Activated CD8-positive, alpha-beta T cell treated with anti-CD3 and anti-CD28 coated beads for 36 hours (primary cell): ENCODE results near the gene VTA1. TPM values are rescaled to one million over a fixed set of nuclear protein-coding genes. Genes with fewer than 3 reads are reported as not detected.
A peak's percentile ranks its signal among the peaks of the same experiment; 100 is the strongest.
"Not testable (repeated sequence)": the region's sequence is repeated elsewhere in the genome, so short reads cannot be mapped to it uniquely, and the experiment has no call there.

Experiments
- ATAC-seq: fragments of 200-7000 bp; cut with Tn5 transposase; one replicate; pipeline ENCODE4 v1.10.0; 2021; ENCODE audit warnings: mild to moderate bottlenecking, moderate library complexity
- CTCF ChIA-PET: fragments of 350-600 bp; sonication (Branson Sonifier 250); formaldehyde crosslinking; loops from one replicate; lab custom pipeline; 2021; ENCODE audit warnings: antibody characterized with exemption; lab: Charles Lee
- POLR2A ChIA-PET: fragments of 350-600 bp; sonication (Branson Sonifier 250); formaldehyde crosslinking; loops from one replicate; lab custom pipeline; 2021; ENCODE audit warnings: antibody characterized with exemption; lab: Charles Lee
- DNase-seq: peaks from one replicate; pipeline ENCODE4 v3.0.0-alpha.2; 2020
- H3K27ac Mint-ChIP-seq: one replicate; pipeline ENCODE4 v1.8.0; 2021; ENCODE audit warnings: mild to moderate bottlenecking, mixed read lengths
- H3K27me3 Mint-ChIP-seq: one replicate; pipeline ENCODE4 v1.8.0; 2021; ENCODE audit warnings: mixed read lengths
- H3K36me3 Mint-ChIP-seq: one replicate; pipeline ENCODE4 v1.8.0; 2021; ENCODE audit warnings: low read depth, mixed read lengths
- H3K4me1 Mint-ChIP-seq: one replicate; pipeline ENCODE4 v1.8.0; 2021; ENCODE audit warnings: low read depth, mixed read lengths
- H3K4me3 Mint-ChIP-seq: one replicate; pipeline ENCODE4 v1.8.0; 2021; ENCODE audit warnings: mild to moderate bottlenecking, moderate library complexity, mixed read lengths
- H3K9me3 Mint-ChIP-seq: one replicate; pipeline ENCODE4 v1.8.0; 2021; ENCODE audit warnings: mixed read lengths
- CTCF ChIP-seq: fragments of 200-600 bp; IDR thresholded peaks from one replicate; pipeline ENCODE4 v1.8.0; 2022; ENCODE audit warnings: antibody characterized with exemption, mild to moderate bottlenecking
- intact Hi-C: fragments of 100-400 bp; cut with micrococcal nuclease; formaldehyde crosslinking; loops from one replicate; pipeline ENCODE4 v1.10.0; 2022
- total RNA-seq, 2 experiments: library from RNA; stranded (reverse); gene quantifications; one replicate each; pipeline ENCODE4 v1.2.3, GENCODE V29; 2021

VTA1 gene
- total RNA-seq, 2 experiments from 2014 or later = 53.8 to 57.1 TPM

GRCh38 chr6:142155091-142155490 lies 8.0 kb downstream of the VTA1 start:
- Mint-ChIP-seq H3K4me1 (peaks cover 59% of the 10 kb centered on the region), H3K36me3 (peaks cover 11% of the 10 kb centered on the region), H3K27me3 (no peaks in the 10 kb centered on the region), H3K4me3 (no peak overlapping the region), H3K9me3 (no peaks in the 10 kb centered on the region), H3K27ac (no peak overlapping the region)
- ATAC-seq (no peak), DNase-seq (no peak)
- intact Hi-C loops = no loop called here
- TF ChIP-seq CTCF = no peak
- ChIA-PET CTCF (interaction anchor here (0.6 to 5.3 kb wide), 9 partner anchors 10 to 320 kb away, joined by 3 to 54 read pairs (median 11); partner anchors contain the start of genes NMBR and VTA1), POLR2A (interaction anchor here (0.6 to 1.0 kb wide), 2 partner anchors 8 to 378 kb away, joined by 3 read pairs; partner anchors contain the start of genes NMBR and VTA1)

DNA sequence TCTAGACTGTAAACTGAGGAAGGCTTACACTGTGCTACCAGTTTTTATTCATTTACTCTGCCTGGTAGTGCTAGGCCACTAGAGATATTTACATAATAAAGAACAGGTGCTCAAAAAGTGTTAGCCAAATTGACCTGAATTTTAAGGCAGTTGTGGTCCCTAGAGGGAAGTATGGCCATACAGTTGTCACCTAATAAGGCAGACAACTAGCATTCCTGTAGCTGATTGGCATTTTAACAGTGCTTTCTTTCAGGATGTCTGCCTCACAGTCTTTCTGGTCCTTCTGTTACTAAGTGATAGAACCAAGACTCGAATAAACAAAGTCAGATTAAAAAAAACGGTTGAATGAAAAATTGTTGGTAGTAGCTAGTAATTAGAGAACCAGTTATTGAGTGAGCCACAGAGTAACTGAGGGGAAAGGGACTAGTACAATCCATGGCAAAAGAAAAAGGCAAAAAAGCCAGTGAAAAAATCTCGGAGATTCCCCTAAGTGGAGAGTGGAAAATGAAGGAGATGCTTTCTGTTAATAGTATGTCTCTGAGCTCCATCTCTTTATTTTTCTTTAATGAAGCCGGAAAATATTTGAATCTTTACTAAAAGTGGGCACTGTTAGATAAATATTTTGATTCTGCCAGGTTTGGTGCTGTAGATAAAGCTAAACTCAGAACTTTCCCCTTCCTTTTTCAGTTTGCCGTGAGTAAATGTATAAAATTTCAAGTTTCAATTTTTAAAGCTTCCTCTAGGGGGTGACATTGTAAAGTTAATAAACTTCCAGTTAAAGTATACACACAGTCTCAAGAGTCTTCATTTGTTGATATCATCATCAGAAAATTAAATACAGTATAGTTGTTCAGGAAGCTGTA lies 9.1 kb downstream of the VTA1 start:
- Mint-ChIP-seq H3K4me3 (peak overlapping the region; percentile 0), H3K27me3 (no peaks in the 10 kb centered on the region), H3K27ac (no peak overlapping the region), H3K4me1 (peaks cover 53% of the 10 kb centered on the region), H3K9me3 (no peaks in the 10 kb centered on the region), H3K36me3 (peaks cover 1% of the 10 kb centered on the region)
- peak; percentile 62 for TF ChIP-seq CTCF
- peak; percentile 53 for ATAC-seq
- intact Hi-C loops = no loop called here
- ChIA-PET POLR2A (interaction anchor here (0.9 to 1.0 kb wide), 2 partner anchors 9 to 52 kb away, joined by 3 read pairs; partner anchors contain the start of genes NMBR and VTA1), CTCF (interaction anchor here (0.7 to 5.3 kb wide), 28 partner anchors 9 to 326 kb away, joined by 3 to 54 read pairs (median 6); partner anchors contain the start of genes ADGRG6, NMBR and VTA1)
- no peak for DNase-seq

DNA sequence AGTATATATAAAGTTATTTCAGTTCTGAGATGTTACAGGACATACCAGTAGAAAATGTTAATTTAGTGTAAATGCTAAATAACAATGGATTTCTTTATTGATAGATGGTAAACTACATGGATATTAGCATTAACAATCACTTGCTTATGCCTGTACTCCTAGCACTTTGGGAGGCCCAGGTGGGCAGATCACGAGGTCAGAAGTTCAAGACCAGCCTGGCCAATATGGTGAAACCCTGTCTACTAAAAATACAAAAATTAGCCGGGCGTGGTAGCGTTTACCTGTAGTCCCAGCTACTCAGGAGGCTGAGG lies 9.7 kb downstream of the VTA1 start:
- H3K4me1 Mint-ChIP-seq = peaks cover 51% of the 10 kb centered on the region
- intact Hi-C loops, H3K27me3 Mint-ChIP-seq, H3K9me3 Mint-ChIP-seq, H3K4me3 Mint-ChIP-seq, ATAC-seq, H3K36me3 Mint-ChIP-seq, DNase-seq, H3K27ac Mint-ChIP-seq: not testable (repeated sequence)
- CTCF ChIA-PET = interaction anchor here (0.7 to 5.3 kb wide), 26 partner anchors 8 to 536 kb away, joined by 3 to 54 read pairs (median 6); partner anchors contain the start of genes NMBR and VTA1
- POLR2A ChIA-PET = interaction anchor here (0.9 kb wide), 1 partner anchor 52 kb away, joined by 3 read pairs; no protein-coding TSS in a partner anchor

- ChIA-PET CTCF (no interaction called here), POLR2A (no interaction called here)
- ATAC-seq (no peak), DNase-seq (no peak)
- H3K27me3 Mint-ChIP-seq = no peaks in the 10 kb centered on the region
- no peaks in the 10 kb centered on the region for H3K9me3 Mint-ChIP-seq
- peaks cover 29% of the 10 kb centered on the region for H3K4me1 Mint-ChIP-seq
- no peak overlapping the region for H3K4me3 Mint-ChIP-seq
- peaks cover 11% of the 10 kb centered on the region for H3K36me3 Mint-ChIP-seq
- H3K27ac Mint-ChIP-seq = no peak overlapping the region
- no peak for TF ChIP-seq CTCF
- intact Hi-C loops = no loop called here
Measured at GRCh38 chr6:142162780-142163179, 15.7 kb downstream of the VTA1 start.

GRCh38 chr6:142165227-142165626 lies 18.2 kb downstream of the VTA1 start:
- H3K4me3 Mint-ChIP-seq = no peak overlapping the region
- ChIA-PET POLR2A (no interaction called here), CTCF (interaction anchor here (1.0 to 2.8 kb wide), 4 partner anchors 9 to 43 kb away, joined by 3 to 21 read pairs (median 7); partner anchors contain the start of genes NMBR and VTA1)
- no peak overlapping the region for H3K27ac Mint-ChIP-seq
- ATAC-seq (no peak), DNase-seq (no peak)
- peaks cover 13% of the 10 kb centered on the region for H3K36me3 Mint-ChIP-seq
- intact Hi-C loops = no loop called here
- peaks cover 21% of the 10 kb centered on the region for H3K4me1 Mint-ChIP-seq
- no peak for TF ChIP-seq CTCF
- H3K9me3 Mint-ChIP-seq = no peaks in the 10 kb centered on the region
- H3K27me3 Mint-ChIP-seq = no peaks in the 10 kb centered on the region
